ENCODE measurements around the gene AFF3. TPM values are rescaled to one million over a fixed set of nuclear protein-coding genes. Genes with fewer than 3 reads are reported as not detected.
"Not testable (repeated sequence)": the region's sequence is repeated elsewhere in the genome, so short reads cannot be mapped to it uniquely, and the experiment has no call there.

The AFF3 gene
- total and polyA plus RNA-seq, 10 of the 15 experiments (the other 5 are each of a cell fraction or from before 2014, with no cell fraction given) = 0.26 to 5.5 (median 3.0) TPM

DNA sequence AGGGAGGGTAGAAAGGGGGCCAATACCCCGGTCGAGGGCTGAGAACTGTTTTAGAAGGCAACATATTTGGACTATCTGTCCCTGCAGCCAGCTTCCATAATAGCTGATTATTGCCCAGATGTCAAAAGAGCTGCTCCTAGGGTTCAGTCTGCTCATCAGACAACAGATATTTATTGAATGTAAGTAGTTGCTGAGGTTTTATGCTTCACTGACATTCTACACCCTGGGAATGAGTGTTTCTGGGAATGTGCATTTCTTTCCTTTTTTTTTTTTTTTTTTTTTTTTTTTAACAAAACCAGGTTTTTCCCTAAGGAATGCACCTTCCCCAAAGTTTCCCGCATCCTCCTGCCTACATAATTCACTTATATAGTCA is 33.8 kb downstream of the AFF3 start:
- H3K4me3 ChIP-seq; in situ Hi-C loops (cut with MboI); H3K27me3 ChIP-seq (replicated peaks in 1 of 2; ENCODE audit: control insufficient read depth in 2 of 2, insufficient read depth in 2 of 2, low read length in 1 of 2); H3K79me2 ChIP-seq (ENCODE audit: control insufficient read depth, insufficient read depth, low read length); ATAC-seq; H2AFZ ChIP-seq (ENCODE audit: control insufficient read depth, low read depth, low read length); H4K20me1 ChIP-seq (ENCODE audit: control insufficient read depth, insufficient read depth); H3K27ac ChIP-seq (ENCODE audit: control insufficient read depth, insufficient read depth); H3K9me3 ChIP-seq (replicated peaks; ENCODE audit: control insufficient read depth, insufficient read depth, low read length); H3K9ac ChIP-seq (ENCODE audit: control insufficient read depth, insufficient read depth, low read length); RAD21 ChIA-PET (ENCODE audit: unreplicated experiment); intact Hi-C loops (cut with micrococcal nuclease; ENCODE audit: unreplicated experiment); BruUV-seq (replicated peaks); H3K4me1 ChIP-seq (ENCODE audit: control insufficient read depth, insufficient read depth, low read length); H3K36me3 ChIP-seq (ENCODE audit: control insufficient read depth in 2 of 2, insufficient read depth in 2 of 2, low read length in 1 of 2); H3K4me2 ChIP-seq (ENCODE audit: control insufficient read depth, insufficient read depth); DNase-seq (ENCODE audit: low read depth, low spot score); FAIRE-seq; CTCF ChIA-PET; POLR2A ChIA-PET; SMC1A ChIA-PET (ENCODE audit: uncharacterized antibody, unreplicated experiment): not testable (repeated sequence)
- 26% methylated on average over 2 of the region's 3 CpGs for WGBS (ENCODE audit: insufficient coverage, insufficient replicate concordance, low lambda C conversion rate, missing lambda C conversion rate)

DNA sequence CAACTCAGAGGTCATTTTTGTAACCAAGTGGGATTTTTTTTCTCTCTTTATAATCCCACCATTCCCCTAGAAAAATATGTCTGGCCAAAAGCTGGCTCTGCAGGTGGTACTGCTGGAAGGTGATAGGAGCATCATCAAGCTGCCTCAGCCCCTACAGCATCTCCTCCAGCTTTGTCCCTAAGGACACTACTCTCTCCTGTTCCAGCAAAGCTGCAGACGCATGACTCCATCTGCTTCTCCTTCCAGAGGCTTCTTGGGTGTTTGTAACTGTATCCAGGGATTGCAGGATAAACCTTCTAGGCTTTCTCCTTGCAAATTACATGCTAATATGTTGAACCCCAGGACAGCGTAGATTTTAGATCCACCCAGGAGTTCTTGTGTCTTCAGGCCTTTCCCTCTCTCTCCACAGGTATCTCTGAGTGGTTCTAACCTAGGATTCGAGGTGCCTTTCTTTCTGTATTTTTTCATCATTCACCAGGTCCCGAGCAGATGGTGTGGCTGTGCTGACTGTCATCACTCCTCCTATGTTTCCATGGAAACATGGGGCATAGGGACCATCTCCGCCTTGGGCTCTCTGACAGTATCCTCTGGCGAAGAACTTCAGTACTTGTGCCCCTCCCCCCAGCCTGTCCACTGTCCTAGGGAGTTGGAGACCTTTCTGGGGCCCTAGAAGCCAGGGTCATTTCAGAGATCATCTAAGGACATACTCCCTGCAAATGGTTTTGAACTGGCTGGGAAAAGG is 34.3 kb downstream of the AFF3 start:
- SMC1A ChIA-PET (ENCODE audit: uncharacterized antibody, unreplicated experiment) = no interaction called here
- DNase-seq (ENCODE audit: low read depth, low spot score) (no peak), ATAC-seq (no peak), FAIRE-seq (no peak)
- in situ Hi-C loops (cut with MboI) = no loop called here
- Histone ChIP-seq H3K27me3 (replicated peaks in 1 of 2; ENCODE audit: control insufficient read depth in 2 of 2, insufficient read depth in 2 of 2, low read length in 1 of 2) (peaks cover 2 to 9% of the 10 kb centered on the region in 2 experiments), H3K9me3 (replicated peaks; ENCODE audit: control insufficient read depth, insufficient read depth, low read length) (no peaks in the 10 kb centered on the region), H3K27ac (ENCODE audit: control insufficient read depth, insufficient read depth) (no peak overlapping the region), H3K4me1 (ENCODE audit: control insufficient read depth, insufficient read depth, low read length) (peaks cover 2% of the 10 kb centered on the region), H3K4me2 (ENCODE audit: control insufficient read depth, insufficient read depth) (no peak overlapping the region), H3K9ac (ENCODE audit: control insufficient read depth, insufficient read depth, low read length) (no peak overlapping the region), H3K4me3 (no peak overlapping the region), H3K79me2 (ENCODE audit: control insufficient read depth, insufficient read depth, low read length) (no peaks in the 10 kb centered on the region), H2AFZ (ENCODE audit: control insufficient read depth, low read depth, low read length) (no peak overlapping the region), H4K20me1 (ENCODE audit: control insufficient read depth, insufficient read depth) (no peaks in the 10 kb centered on the region), H3K36me3 (ENCODE audit: control insufficient read depth in 2 of 2, insufficient read depth in 2 of 2, low read length in 1 of 2) (no peaks in the 10 kb centered on the region)
- RAD21 ChIA-PET (ENCODE audit: unreplicated experiment) = no interaction called here
- intact Hi-C loops (cut with micrococcal nuclease; ENCODE audit: unreplicated experiment) = loop anchor here (2.0 kb wide), 1 partner anchor 19 kb away; no protein-coding TSS in a partner anchor
- POLR2A ChIA-PET = no interaction called here
- no TSS peak for BruUV-seq (replicated peaks)
- TF ChIP-seq, protein P1, sequence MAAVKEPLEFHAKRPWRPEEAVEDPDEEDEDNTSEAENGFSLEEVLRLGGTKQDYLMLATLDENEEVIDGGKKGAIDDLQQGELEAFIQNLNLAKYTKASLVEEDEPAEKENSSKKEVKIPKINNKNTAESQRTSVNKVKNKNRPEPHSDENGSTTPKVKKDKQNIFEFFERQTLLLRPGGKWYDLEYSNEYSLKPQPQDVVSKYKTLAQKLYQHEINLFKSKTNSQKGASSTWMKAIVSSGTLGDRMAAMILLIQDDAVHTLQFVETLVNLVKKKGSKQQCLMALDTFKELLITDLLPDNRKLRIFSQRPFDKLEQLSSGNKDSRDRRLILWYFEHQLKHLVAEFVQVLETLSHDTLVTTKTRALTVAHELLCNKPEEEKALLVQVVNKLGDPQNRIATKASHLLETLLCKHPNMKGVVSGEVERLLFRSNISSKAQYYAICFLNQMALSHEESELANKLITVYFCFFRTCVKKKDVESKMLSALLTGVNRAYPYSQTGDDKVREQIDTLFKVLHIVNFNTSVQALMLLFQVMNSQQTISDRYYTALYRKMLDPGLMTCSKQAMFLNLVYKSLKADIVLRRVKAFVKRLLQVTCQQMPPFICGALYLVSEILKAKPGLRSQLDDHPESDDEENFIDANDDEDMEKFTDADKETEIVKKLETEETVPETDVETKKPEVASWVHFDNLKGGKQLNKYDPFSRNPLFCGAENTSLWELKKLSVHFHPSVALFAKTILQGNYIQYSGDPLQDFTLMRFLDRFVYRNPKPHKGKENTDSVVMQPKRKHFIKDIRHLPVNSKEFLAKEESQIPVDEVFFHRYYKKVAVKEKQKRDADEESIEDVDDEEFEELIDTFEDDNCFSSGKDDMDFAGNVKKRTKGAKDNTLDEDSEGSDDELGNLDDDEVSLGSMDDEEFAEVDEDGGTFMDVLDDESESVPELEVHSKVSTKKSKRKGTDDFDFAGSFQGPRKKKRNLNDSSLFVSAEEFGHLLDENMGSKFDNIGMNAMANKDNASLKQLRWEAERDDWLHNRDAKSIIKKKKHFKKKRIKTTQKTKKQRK (IDR thresholded peaks at IDR 0.05; ENCODE audit: low read depth, low read length) = no peak
- TF ChIP-seq STAT1 (conservative IDR thresholded peaks at IDR 0.05) (no peak), JUNB (IDR thresholded peaks at IDR 0.05) (no peak)
- TF ChIP-seq, protein P2, sequence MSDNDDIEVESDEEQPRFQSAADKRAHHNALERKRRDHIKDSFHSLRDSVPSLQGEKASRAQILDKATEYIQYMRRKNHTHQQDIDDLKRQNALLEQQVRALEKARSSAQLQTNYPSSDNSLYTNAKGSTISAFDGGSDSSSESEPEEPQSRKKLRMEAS (IDR thresholded peaks at IDR 0.05; ENCODE audit: low read depth, low read length) = no peak
- CTCF ChIA-PET = no interaction called here
- 22% methylated on average over 6 of the region's 6 CpGs for WGBS (ENCODE audit: insufficient coverage, insufficient replicate concordance, low lambda C conversion rate, missing lambda C conversion rate)

Data from GM12878 (cell line).